HEK293 (cell line): ENCODE results near the gene UNC13A.
A peak's percentile ranks its signal among the peaks of the same experiment; 100 is the strongest.

ENCODE experiments used
- CTCF ChIA-PET: fragments of 350-600 bp; formaldehyde crosslinking; extraction: SDS; loops from one replicate; lab custom pipeline; 2021; ENCODE audit warnings: antibody characterized with exemption; lab: Yijun Ruan, JAX
- POLR2A ChIA-PET: fragments of 300-600 bp; formaldehyde crosslinking; extraction: SDS; loops from one replicate; lab custom pipeline; 2020; ENCODE audit warnings: antibody characterized with exemption, inconsistent platforms; lab: Yijun Ruan, JAX
- H3K27ac ChIP-seq: fragments of 200-500 bp; sonication (Bioruptor generic); 2 replicates; pipeline ENCODE4 v1.5.1; 2014; ENCODE audit warnings: low read depth, low read length, control low read depth, inconsistent platforms; ENCODE audit errors: extremely low read depth
- H3K36me3 ChIP-seq, 2 experiments: fragments of 200-500 bp in 1 of 2; sonication (Bioruptor generic) in 1 of 2; 1 replicate in 1 of 2; 2 replicates in 1 of 2; pipeline ENCODE4 v1.5.1; 2014 to 2017; ENCODE audit warnings: inconsistent platforms in 2 of 2, low read length in 2 of 2; ENCODE audit not compliant: control insufficient read depth in 2 of 2, insufficient read depth in 1 of 2
- H3K4me1 ChIP-seq: fragments of 200-500 bp; sonication (Bioruptor generic); 2 replicates; pipeline ENCODE4 v1.5.1; 2014; ENCODE audit warnings: mild to moderate bottlenecking, low read length, inconsistent platforms; ENCODE audit not compliant: control insufficient read depth, insufficient read depth
- H3K4me3 ChIP-seq: 2 replicates; pipeline ENCODE4 v1.5.1; 2011; ENCODE audit warnings: low read depth, mild to moderate bottlenecking, control low read depth, low read length, moderate library complexity
- H3K9me3 ChIP-seq: fragments of 200-500 bp; sonication (Bioruptor generic); 2 replicates; pipeline ENCODE4 v1.5.1; 2014; ENCODE audit warnings: low read depth, low read length, inconsistent platforms; ENCODE audit not compliant: control insufficient read depth, insufficient read depth
- GFI1B ChIP-seq: fragments of 450-650 bp; formaldehyde crosslinking; IDR thresholded peaks from 2 replicates; pipeline ENCODE4 v1.5.1; 2016; ENCODE audit warnings: missing biosample characterization, missing genetic modification characterization
- KLF1 ChIP-seq: fragments of 450-650 bp; formaldehyde crosslinking; IDR thresholded peaks from 2 replicates; pipeline ENCODE4 v1.5.1; 2016; ENCODE audit warnings: missing biosample characterization, missing genetic modification characterization
- KLF8 ChIP-seq: fragments of 450-650 bp; formaldehyde crosslinking; IDR thresholded peaks from 2 replicates; pipeline ENCODE4 v1.5.1; 2016; ENCODE audit warnings: missing biosample characterization, missing genetic modification characterization
- PATZ1 ChIP-seq: fragments of 450-650 bp; formaldehyde crosslinking; IDR thresholded peaks from 2 replicates; pipeline ENCODE4 v1.5.1; 2016; ENCODE audit warnings: missing biosample characterization, missing genetic modification characterization
- SP3 ChIP-seq: fragments of 450-650 bp; formaldehyde crosslinking; IDR thresholded peaks from 2 replicates; pipeline ENCODE4 v1.5.1; 2016; ENCODE audit warnings: missing biosample characterization, missing genetic modification characterization
- ZBTB8A ChIP-seq: fragments of 450-650 bp; formaldehyde crosslinking; IDR thresholded peaks from 2 replicates; pipeline ENCODE4 v1.5.1; 2016; ENCODE audit warnings: missing biosample characterization, missing genetic modification characterization
- ZNF132 ChIP-seq: fragments of 450-650 bp; formaldehyde crosslinking; IDR thresholded peaks from 2 replicates; pipeline ENCODE4 v1.5.1; 2017; ENCODE audit warnings: missing biosample characterization, missing genetic modification characterization, borderline replicate concordance
- ZNF140 ChIP-seq: fragments of 450-650 bp; formaldehyde crosslinking; IDR thresholded peaks from 2 replicates; pipeline ENCODE4 v1.5.1; 2016; ENCODE audit warnings: missing biosample characterization, missing genetic modification characterization
- ZNF16 ChIP-seq: fragments of 450-650 bp; formaldehyde crosslinking; IDR thresholded peaks from 2 replicates; pipeline ENCODE4 v1.5.1; 2016; ENCODE audit warnings: low read depth, missing biosample characterization, missing genetic modification characterization
- ZNF174 ChIP-seq: fragments of 450-650 bp; formaldehyde crosslinking; IDR thresholded peaks from 2 replicates; pipeline ENCODE4 v1.5.0; 2017; ENCODE audit warnings: missing biosample characterization, mild to moderate bottlenecking, missing genetic modification characterization
- ZNF211 ChIP-seq: fragments of 450-650 bp; formaldehyde crosslinking; IDR thresholded peaks from 2 replicates; pipeline ENCODE4 v1.5.1; 2016; ENCODE audit warnings: low read depth, missing biosample characterization, missing genetic modification characterization
- ZNF214 ChIP-seq: fragments of 450-650 bp; formaldehyde crosslinking; IDR thresholded peaks from 2 replicates; pipeline ENCODE4 v1.5.1; 2017; ENCODE audit warnings: missing biosample characterization, mild to moderate bottlenecking, missing genetic modification characterization, borderline replicate concordance
- ZNF302 ChIP-seq: fragments of 450-650 bp; formaldehyde crosslinking; IDR thresholded peaks from 2 replicates; pipeline ENCODE4 v1.5.1; 2016; ENCODE audit warnings: missing biosample characterization, missing genetic modification characterization, low read depth
- ZNF521 ChIP-seq: fragments of 450-650 bp; formaldehyde crosslinking; IDR thresholded peaks from 2 replicates; pipeline ENCODE4 v1.5.1; 2017; ENCODE audit warnings: missing biosample characterization, mild to moderate bottlenecking, missing genetic modification characterization
- ZNF555 ChIP-seq: fragments of 450-650 bp; formaldehyde crosslinking; conservative IDR thresholded peaks from 2 replicates; pipeline ENCODE4 v1.5.1; 2017; ENCODE audit warnings: missing biosample characterization, mild to moderate bottlenecking, missing genetic modification characterization, inconsistent platforms
- ZNF677 ChIP-seq: fragments of 450-650 bp; IDR thresholded peaks from 2 replicates; pipeline ENCODE4 v1.5.0; 2018; ENCODE audit warnings: missing biosample characterization, mild to moderate bottlenecking, missing genetic modification characterization, moderate library complexity
- ZNF707 ChIP-seq: fragments of 450-650 bp; formaldehyde crosslinking; IDR thresholded peaks from 2 replicates; pipeline ENCODE4 v1.5.1; 2016; ENCODE audit warnings: missing biosample characterization, missing genetic modification characterization
- ZNF776 ChIP-seq: fragments of 450-650 bp; formaldehyde crosslinking; IDR thresholded peaks from 2 replicates; pipeline ENCODE4 v1.5.0; 2017; ENCODE audit warnings: missing biosample characterization, missing genetic modification characterization, borderline replicate concordance
- ZSCAN23 ChIP-seq: fragments of 450-650 bp; formaldehyde crosslinking; IDR thresholded peaks from 2 replicates; pipeline ENCODE4 v1.5.1; 2016; ENCODE audit warnings: missing biosample characterization, missing genetic modification characterization

UNC13A gene

GRCh38 chr19:17652627-17653026, 35.5 kb downstream of the UNC13A start:
- H3K4me1 ChIP-seq: no peaks in the 10 kb centered on the region
- CTCF ChIA-PET: no interaction called here
- no peaks in the 10 kb centered on the region for H3K36me3 ChIP-seq
- H3K9me3 ChIP-seq: no peaks in the 10 kb centered on the region
- H3K4me3 ChIP-seq: no peak overlapping the region
- no peak for TF ChIP-seq ZNF521 (tag by site-specific recombination)
- no peak for TF ChIP-seq GFI1B
- no peak for TF ChIP-seq ZNF707
- no peak for TF ChIP-seq ZBTB8A
- TF ChIP-seq ZNF174 (tag by site-specific recombination): no peak
- TF ChIP-seq ZSCAN23: no peak
- TF ChIP-seq ZNF776: no peak
- TF ChIP-seq, all 188 proteins: peak for 0
- H3K27ac ChIP-seq: no peak overlapping the region
- POLR2A ChIA-PET: interaction anchor here (0.6 kb wide), 1 partner anchor 1472 kb away, joined by 4 read pairs; no protein-coding TSS in a partner anchor

GRCh38 chr19:17648786-17649185, 39.4 kb downstream of the UNC13A start:
- H3K4me3 ChIP-seq: no peak overlapping the region
- no peaks in the 10 kb centered on the region for H3K9me3 ChIP-seq
- H3K36me3 ChIP-seq: no peaks in the 10 kb centered on the region
- no peak for TF ChIP-seq ZNF214 (tag by site-specific recombination)
- TF ChIP-seq KLF8: no peak
- no peak for TF ChIP-seq ZNF302 (tag by site-specific recombination)
- H3K27ac ChIP-seq: no peak overlapping the region
- no peaks in the 10 kb centered on the region for H3K4me1 ChIP-seq
- ChIA-PET POLR2A (no interaction called here), CTCF (no interaction called here)

DNA sequence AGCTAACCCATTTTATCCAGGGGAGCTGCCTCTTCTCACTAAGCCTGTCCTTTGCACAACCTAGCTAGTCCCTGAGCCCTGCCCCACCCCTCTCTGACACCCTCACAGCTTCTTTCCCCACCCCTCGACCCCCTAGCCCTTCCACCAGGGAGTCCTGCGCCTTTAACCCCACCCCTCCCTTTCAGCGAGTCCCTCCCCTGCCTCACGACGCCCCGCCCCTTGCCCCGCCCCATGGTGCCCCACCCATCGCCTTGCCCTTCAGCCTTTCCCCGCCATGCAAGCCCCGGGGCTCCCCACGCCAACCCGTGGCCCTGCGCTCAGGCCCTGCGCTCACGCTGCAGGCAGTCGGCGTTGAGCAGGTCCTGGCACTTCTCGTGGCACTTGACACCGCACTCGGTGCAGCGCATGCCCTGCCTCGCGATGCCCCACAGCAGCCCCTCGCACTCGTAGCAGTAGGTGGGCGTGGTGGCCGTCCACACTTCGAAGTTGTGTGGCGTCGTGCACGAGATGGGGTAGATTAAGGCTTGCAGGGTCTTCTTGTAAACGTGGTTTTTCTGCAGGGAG, 40.0 kb downstream of the UNC13A start:
- Histone ChIP-seq H3K4me1 (no peaks in the 10 kb centered on the region), H3K9me3 (no peaks in the 10 kb centered on the region), H3K4me3 (no peak overlapping the region), H3K27ac (no peak overlapping the region), H3K36me3 (no peaks in the 10 kb centered on the region)
- ChIA-PET CTCF (no interaction called here), POLR2A (no interaction called here)
- peak; percentile 29; the same call in 1 of the 2 replicates for TF ChIP-seq KLF1 (tag by site-specific recombination)
- TF ChIP-seq ZNF555 (tag by site-specific recombination): no peak
- TF ChIP-seq ZNF132 (tag by site-specific recombination): no peak
- TF ChIP-seq PATZ1 (tag by site-specific recombination): no peak
- no peak for TF ChIP-seq ZNF211 (tag by site-specific recombination)
- no peak for TF ChIP-seq ZNF16 (tag by site-specific recombination)
- no peak for TF ChIP-seq ZNF140 (tag by site-specific recombination)
- 0 out of 2 replicates have a peak, but pooled peaks have one; percentile 12 for TF ChIP-seq SP3 (tag by site-specific recombination)
- TF ChIP-seq ZNF677 (tag by site-specific recombination): no peak
